Ishikawa (cell line): ENCODE measurements around the gene CEP120.

Source experiments
- CEBPB ChIP-seq: IDR thresholded peaks from 2 replicates; pipeline ENCODE4 v1.6.1; 2012
- CREB1 ChIP-seq: IDR thresholded peaks from 2 replicates; pipeline ENCODE4 v1.6.1; 2012; ENCODE audit warnings: low read depth
- EGR1 ChIP-seq: IDR thresholded peaks from 2 replicates; pipeline ENCODE4 v1.6.1; 2012
- EP300 ChIP-seq: IDR thresholded peaks from 2 replicates; pipeline ENCODE4 v1.6.1; 2012; ENCODE audit warnings: borderline replicate concordance
- FOXM1 ChIP-seq: IDR thresholded peaks from 2 replicates; pipeline ENCODE4 v1.6.1; 2012; ENCODE audit warnings: low read depth, borderline replicate concordance
- NFIC ChIP-seq: IDR thresholded peaks from 2 replicates; pipeline ENCODE4 v1.6.1; 2012
- RAD21 ChIP-seq: IDR thresholded peaks from 2 replicates; pipeline ENCODE4 v1.6.1; 2012; ENCODE audit warnings: low read depth
- TAF1 ChIP-seq: IDR thresholded peaks from 2 replicates; pipeline ENCODE4 v1.6.1; 2012; ENCODE audit warnings: low read depth, mild to moderate bottlenecking
- TCF12 ChIP-seq: IDR thresholded peaks from 2 replicates; pipeline ENCODE4 v1.6.1; 2012; ENCODE audit warnings: low read depth
- TEAD4 ChIP-seq: IDR thresholded peaks from 2 replicates; pipeline ENCODE4 v1.6.1; 2012
- USF1 ChIP-seq: IDR thresholded peaks from 2 replicates; pipeline ENCODE4 v1.6.1; 2012
- YY1 ChIP-seq: IDR thresholded peaks from 2 replicates; pipeline ENCODE4 v1.6.1; 2012; ENCODE audit warnings: low read depth
- ZBTB7A ChIP-seq: IDR thresholded peaks from 2 replicates; pipeline ENCODE4 v1.6.1; 2012; ENCODE audit warnings: low read depth
- TF ChIP-seq, protein P1 (sequence below): IDR thresholded peaks from 2 replicates; pipeline ENCODE4 v1.6.1; 2012; ENCODE audit warnings: low read depth, mild to moderate bottlenecking
- TF ChIP-seq, protein P2 (sequence below): IDR thresholded peaks from 2 replicates; pipeline ENCODE4 v1.6.1; 2012

The CEP120 gene

GRCh38 chr5:123387313-123387712, 35.9 kb downstream of the CEP120 start:
- TF ChIP-seq TEAD4: no peak
- no peak for TF ChIP-seq USF1
- no peak for TF ChIP-seq NFIC
- TF ChIP-seq, protein P1, sequence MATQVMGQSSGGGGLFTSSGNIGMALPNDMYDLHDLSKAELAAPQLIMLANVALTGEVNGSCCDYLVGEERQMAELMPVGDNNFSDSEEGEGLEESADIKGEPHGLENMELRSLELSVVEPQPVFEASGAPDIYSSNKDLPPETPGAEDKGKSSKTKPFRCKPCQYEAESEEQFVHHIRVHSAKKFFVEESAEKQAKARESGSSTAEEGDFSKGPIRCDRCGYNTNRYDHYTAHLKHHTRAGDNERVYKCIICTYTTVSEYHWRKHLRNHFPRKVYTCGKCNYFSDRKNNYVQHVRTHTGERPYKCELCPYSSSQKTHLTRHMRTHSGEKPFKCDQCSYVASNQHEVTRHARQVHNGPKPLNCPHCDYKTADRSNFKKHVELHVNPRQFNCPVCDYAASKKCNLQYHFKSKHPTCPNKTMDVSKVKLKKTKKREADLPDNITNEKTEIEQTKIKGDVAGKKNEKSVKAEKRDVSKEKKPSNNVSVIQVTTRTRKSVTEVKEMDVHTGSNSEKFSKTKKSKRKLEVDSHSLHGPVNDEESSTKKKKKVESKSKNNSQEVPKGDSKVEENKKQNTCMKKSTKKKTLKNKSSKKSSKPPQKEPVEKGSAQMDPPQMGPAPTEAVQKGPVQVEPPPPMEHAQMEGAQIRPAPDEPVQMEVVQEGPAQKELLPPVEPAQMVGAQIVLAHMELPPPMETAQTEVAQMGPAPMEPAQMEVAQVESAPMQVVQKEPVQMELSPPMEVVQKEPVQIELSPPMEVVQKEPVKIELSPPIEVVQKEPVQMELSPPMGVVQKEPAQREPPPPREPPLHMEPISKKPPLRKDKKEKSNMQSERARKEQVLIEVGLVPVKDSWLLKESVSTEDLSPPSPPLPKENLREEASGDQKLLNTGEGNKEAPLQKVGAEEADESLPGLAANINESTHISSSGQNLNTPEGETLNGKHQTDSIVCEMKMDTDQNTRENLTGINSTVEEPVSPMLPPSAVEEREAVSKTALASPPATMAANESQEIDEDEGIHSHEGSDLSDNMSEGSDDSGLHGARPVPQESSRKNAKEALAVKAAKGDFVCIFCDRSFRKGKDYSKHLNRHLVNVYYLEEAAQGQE: no peak
- TF ChIP-seq ZBTB7A: no peak

GRCh38 chr5:123382252-123382651, 41.0 kb downstream of the CEP120 start:
- TF ChIP-seq RAD21: no peak
- TF ChIP-seq NFIC: no peak
- TF ChIP-seq YY1: no peak
- TF ChIP-seq ZBTB7A: no peak
- no peak for TF ChIP-seq USF1
- TF ChIP-seq EGR1: no peak
- TF ChIP-seq, protein P1: no peak
- TF ChIP-seq FOXM1: no peak
- TF ChIP-seq EP300: no peak
- no peak for TF ChIP-seq CREB1
- no peak for TF ChIP-seq CEBPB
- TF ChIP-seq TEAD4: no peak
- TF ChIP-seq TAF1: no peak
- no peak for TF ChIP-seq TCF12
- TF ChIP-seq, protein P2, sequence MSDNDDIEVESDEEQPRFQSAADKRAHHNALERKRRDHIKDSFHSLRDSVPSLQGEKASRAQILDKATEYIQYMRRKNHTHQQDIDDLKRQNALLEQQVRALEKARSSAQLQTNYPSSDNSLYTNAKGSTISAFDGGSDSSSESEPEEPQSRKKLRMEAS: no peak

DNA sequence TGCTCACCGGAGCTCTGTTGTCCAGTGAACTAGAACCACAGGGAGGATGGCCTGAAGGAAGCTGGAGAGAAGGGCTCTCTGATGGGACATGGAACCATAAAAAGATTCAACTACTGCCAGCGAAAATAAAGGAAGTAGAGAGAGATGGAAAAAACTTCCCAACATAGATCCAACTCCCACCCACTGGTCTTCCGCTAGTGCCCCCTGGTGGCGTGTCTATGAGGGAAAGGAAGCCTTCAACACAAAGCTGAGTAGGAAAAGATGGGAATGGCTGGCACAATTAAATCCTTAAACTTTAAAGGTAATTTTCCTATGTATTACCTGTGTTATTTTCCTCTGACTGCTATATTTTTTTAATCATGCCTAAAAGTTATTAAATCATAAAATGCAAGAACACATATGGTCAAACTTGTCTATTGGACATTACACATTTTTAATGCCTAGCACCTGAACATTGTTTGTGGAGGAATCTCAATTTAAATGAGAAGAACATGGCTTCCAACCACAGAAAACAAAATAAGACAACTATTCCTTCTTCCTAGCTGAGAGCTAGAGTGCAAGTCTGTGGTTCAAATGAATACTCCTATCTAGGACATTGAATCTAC, 51.5 kb downstream of the CEP120 start:
- TF ChIP-seq NFIC (no peak), RAD21 (peak; percentile 49)
- TF ChIP-seq, protein P2: no peak

DNA sequence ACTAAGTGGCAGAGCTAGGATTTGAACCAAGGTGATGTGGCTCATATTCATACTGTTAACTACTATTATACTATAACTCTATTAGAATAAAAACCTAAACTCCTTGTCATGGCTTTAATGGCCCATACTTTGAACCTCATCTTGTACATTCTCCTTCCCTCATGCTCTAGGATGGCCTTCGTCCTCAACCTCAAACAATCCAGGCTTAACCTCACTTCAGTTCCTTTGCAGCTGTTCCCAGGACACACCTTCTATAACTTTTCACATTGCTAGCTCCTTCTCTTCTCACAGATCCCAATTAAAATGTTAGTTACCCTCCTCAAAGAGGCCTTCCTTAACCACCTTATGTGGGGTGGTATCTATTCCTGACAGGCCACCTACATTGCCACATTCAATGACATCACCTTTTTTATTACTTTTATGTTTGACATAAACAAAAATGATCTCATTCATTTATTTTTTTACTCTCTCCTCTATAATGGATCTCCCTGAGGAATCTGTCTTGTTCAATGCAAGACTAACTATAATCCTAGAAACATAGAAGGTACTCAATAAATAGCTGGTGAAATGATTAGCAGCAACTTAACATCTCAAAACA, 53.7 kb downstream of the CEP120 start:
- TF ChIP-seq, protein P2: no peak
- TF ChIP-seq ZBTB7A (no peak), EGR1 (no peak), RAD21 (no peak), FOXM1 (no peak), TAF1 (no peak), TEAD4 (no peak), USF1 (no peak), YY1 (no peak)

GRCh38 chr5:123367739-123368138, 55.5 kb downstream of the CEP120 start:
- TF ChIP-seq TEAD4: no peak
- peak; percentile 36 for TF ChIP-seq RAD21

DNA sequence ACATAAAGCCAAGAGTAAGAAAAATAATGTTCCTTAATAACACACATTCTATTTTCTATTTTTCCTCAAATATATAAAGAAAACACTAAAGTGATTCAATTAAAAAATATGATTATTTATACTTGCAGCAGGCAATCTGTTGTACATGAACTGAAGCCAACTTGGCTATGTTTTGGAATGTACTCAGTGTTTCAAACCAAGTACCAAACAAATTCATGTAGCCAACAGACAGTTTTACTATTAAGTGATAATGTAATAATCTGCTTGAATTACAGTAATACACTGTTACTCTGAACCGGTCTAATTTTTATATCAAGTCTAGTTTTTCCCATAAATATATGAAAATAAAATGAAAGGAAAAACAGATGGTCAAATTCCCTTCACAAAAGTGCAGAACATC, 58.0 kb downstream of the CEP120 start:
- TF ChIP-seq USF1: no peak
- TF ChIP-seq TEAD4: no peak
- TF ChIP-seq RAD21: no peak
- TF ChIP-seq TCF12: no peak
- TF ChIP-seq ZBTB7A: no peak
- TF ChIP-seq YY1: no peak
- TF ChIP-seq TAF1: no peak
- no peak for TF ChIP-seq NFIC
